Calu3 (cell line): ENCODE measurements around the gene TTC1. TPM values are rescaled to one million over a fixed set of nuclear protein-coding genes. Genes with fewer than 3 reads are reported as not detected.

Experiments used
- Bru-seq: library from RNA; stranded (reverse); fragments of 400-500 nt; gene quantifications from one replicate; lab custom pipeline; 2021; lab: Mats Ljungman, UMichigan
- BruChase-seq, 2 experiments: library from RNA; stranded (reverse); fragments of 400-500 nt; gene quantifications; one replicate each; lab custom pipeline; 2021; lab: Mats Ljungman, UMichigan
- BruUV-seq: library from RNA; stranded (reverse); fragments of 400-500 nt; replicated peaks from 2 replicates; lab custom pipeline; 2021; lab: Mats Ljungman, UMichigan
- CTCF ChIA-PET: fragments of 300-600 bp; sonication (Branson Sonifier 250); formaldehyde crosslinking; loops from one replicate; lab custom pipeline; 2022; ENCODE audit warnings: antibody characterized with exemption; lab: Charles Lee
- DNase-seq: peaks from one replicate; pipeline ENCODE4 v3.0.0; 2022
- H3K27ac Mint-ChIP-seq: one replicate; pipeline ENCODE4 v1.8.0; 2022; ENCODE audit warnings: mixed read lengths; ENCODE audit not compliant: unreplicated experiment
- H3K27me3 Mint-ChIP-seq: one replicate; pipeline ENCODE4 v1.8.0; 2022; ENCODE audit warnings: mixed read lengths; ENCODE audit not compliant: unreplicated experiment
- H3K36me3 Mint-ChIP-seq: one replicate; pipeline ENCODE4 v1.8.0; 2022; ENCODE audit warnings: mild to moderate bottlenecking, moderate library complexity, mixed read lengths; ENCODE audit not compliant: insufficient read depth, unreplicated experiment
- H3K4me1 Mint-ChIP-seq: one replicate; pipeline ENCODE4 v1.8.0; 2022; ENCODE audit warnings: mild to moderate bottlenecking, low read depth, mixed read lengths; ENCODE audit not compliant: unreplicated experiment
- H3K4me3 Mint-ChIP-seq: one replicate; pipeline ENCODE4 v1.8.0; 2022; ENCODE audit warnings: mild to moderate bottlenecking, low read depth, moderate library complexity, mixed read lengths; ENCODE audit not compliant: unreplicated experiment
- H3K9me3 Mint-ChIP-seq: one replicate; pipeline ENCODE4 v1.8.0; 2022; ENCODE audit warnings: low read depth, mixed read lengths; ENCODE audit not compliant: unreplicated experiment
- CTCF ChIP-seq: fragments of 200-600 bp; IDR thresholded peaks from one replicate; pipeline ENCODE4 v1.8.0; 2022; ENCODE audit warnings: antibody characterized with exemption; ENCODE audit not compliant: unreplicated experiment
- intact Hi-C: fragments of 100-400 bp; cut with micrococcal nuclease; formaldehyde crosslinking; loops from one replicate; pipeline ENCODE4 v1.10.0; 2022; ENCODE audit not compliant: unreplicated experiment
- long read RNA-seq: library from polyadenylated mRNA; stranded (forward); transcript quantifications from one replicate; pipeline ENCODE4 v2.0.0, GENCODE V29; 2022
- total RNA-seq: library from RNA; stranded (reverse); gene quantifications from 2 replicates; pipeline ENCODE4 v1.2.3, GENCODE V29; 2022

The TTC1 gene
- 66.4 and 70.6 TPM in 2 replicates for total RNA-seq
- percentile 92 among the genes with signal in this experiment for Bru-seq, nascent RNA
- BruChase-seq, experiment 1, labeled RNA remaining after a 6-hour chase: percentile 82 among the genes with signal in this experiment
- BruChase-seq, experiment 2, labeled RNA remaining after a 2-hour chase: percentile 80 among the genes with signal in this experiment
- long read RNA-seq, transcript TTC1-205 (8 exons, 1,432 nt): minor isoform, 13 of 121 reads
- long read RNA-seq, transcript TTC1-201 (8 exons, 1,467 nt): major isoform, 90 of 121 reads
- long read RNA-seq, partial matches to known transcripts: 1 of 121 reads
- long read RNA-seq, other reads (novel, unspliced or antisense): 17 of 121 reads

- peak within 1 kb of the TSS; percentile 100 for H3K27ac Mint-ChIP-seq
- peak within 1 kb of the TSS; percentile 93 for H3K4me3 Mint-ChIP-seq
- TF ChIP-seq CTCF: no peak
- TSS peak; percentile 72 for BruUV-seq
- CTCF ChIA-PET: interaction anchor here (0.5 to 1.6 kb wide), 5 partner anchors 13 to 428 kb away, joined by 3 to 13 read pairs (median 3); no protein-coding TSS in a partner anchor
- H3K4me1 Mint-ChIP-seq: peaks cover 22% of the 10 kb centered on the region
- intact Hi-C loops: no loop called here
- peaks cover 38% of the 10 kb centered on the region for H3K36me3 Mint-ChIP-seq
- H3K9me3 Mint-ChIP-seq: no peaks in the 10 kb centered on the region
- H3K27me3 Mint-ChIP-seq: no peaks in the 10 kb centered on the region
- DNase-seq: peak; percentile 93
Measured at GRCh38 chr5:160008877-160009590, at the start of gene TTC1. Gene TTC1 (plus strand): TSS chr5:160009139. CDS start chr5:160010529, 1,390 bp downstream.

- TF ChIP-seq CTCF: no peak
- Mint-ChIP-seq H3K4me3 (no peak overlapping the region), H3K4me1 (peaks cover 10% of the 10 kb centered on the region), H3K27ac (no peak overlapping the region), H3K36me3 (no peaks in the 10 kb centered on the region), H3K27me3 (no peaks in the 10 kb centered on the region), H3K9me3 (no peaks in the 10 kb centered on the region)
- intact Hi-C loops: loop anchor here (5.0 kb wide), 1 partner anchor 444 kb away; no protein-coding TSS in a partner anchor
- CTCF ChIA-PET: no interaction called here
- no peak for DNase-seq
- no TSS peak for BruUV-seq
Measured at GRCh38 chr5:159961176-159962160, 47.5 kb upstream of the TTC1 start.

GRCh38 chr5:159962214-159962613 is 46.7 kb upstream of the TTC1 start:
- DNase-seq: no peak
- peaks cover 10% of the 10 kb centered on the region for H3K4me1 Mint-ChIP-seq
- H3K36me3 Mint-ChIP-seq: no peaks in the 10 kb centered on the region
- CTCF ChIA-PET: interaction anchor here (0.6 to 0.7 kb wide), 2 partner anchors 8 to 290 kb away, joined by 4 to 8 read pairs; no protein-coding TSS in a partner anchor
- no peak for TF ChIP-seq CTCF
- H3K27ac Mint-ChIP-seq: no peak overlapping the region
- BruUV-seq: no TSS peak
- no peaks in the 10 kb centered on the region for H3K27me3 Mint-ChIP-seq
- H3K9me3 Mint-ChIP-seq: no peaks in the 10 kb centered on the region
- intact Hi-C loops: loop anchor here (5.0 kb wide), 1 partner anchor 445 kb away; no protein-coding TSS in a partner anchor
- no peak overlapping the region for H3K4me3 Mint-ChIP-seq
